Esophagus squamous epithelium (tissue), 4 donors: ENCODE data around the gene TADA2B.

Experiments
- POLR2A ChIP-seq, 4 donors: fragments of 450-650 bp; IDR thresholded peaks; one replicate each; pipeline ENCODE4 v1.6.1; 2017; ENCODE audit warnings: antibody characterized with exemption in 4 of 4, mild to moderate bottlenecking in 4 of 4, moderate library complexity in 3 of 4
- TF ChIP-seq, protein P1 (sequence below), 6 experiments: fragments of 450-650 bp in 4 of 6; fragments of 200-600 bp in 2 of 6; sonication (generic) in 2 of 6; IDR thresholded peaks; one replicate each; pipeline ENCODE4 v1.5.1; 2016 to 2019; ENCODE audit warnings: antibody characterized with exemption in 6 of 6, mild to moderate bottlenecking in 4 of 6, moderate library complexity in 4 of 6

GRCh38 chr4:7048642-7049041 is 5.5 kb downstream of the TADA2B start:
- TF ChIP-seq, protein P1, sequence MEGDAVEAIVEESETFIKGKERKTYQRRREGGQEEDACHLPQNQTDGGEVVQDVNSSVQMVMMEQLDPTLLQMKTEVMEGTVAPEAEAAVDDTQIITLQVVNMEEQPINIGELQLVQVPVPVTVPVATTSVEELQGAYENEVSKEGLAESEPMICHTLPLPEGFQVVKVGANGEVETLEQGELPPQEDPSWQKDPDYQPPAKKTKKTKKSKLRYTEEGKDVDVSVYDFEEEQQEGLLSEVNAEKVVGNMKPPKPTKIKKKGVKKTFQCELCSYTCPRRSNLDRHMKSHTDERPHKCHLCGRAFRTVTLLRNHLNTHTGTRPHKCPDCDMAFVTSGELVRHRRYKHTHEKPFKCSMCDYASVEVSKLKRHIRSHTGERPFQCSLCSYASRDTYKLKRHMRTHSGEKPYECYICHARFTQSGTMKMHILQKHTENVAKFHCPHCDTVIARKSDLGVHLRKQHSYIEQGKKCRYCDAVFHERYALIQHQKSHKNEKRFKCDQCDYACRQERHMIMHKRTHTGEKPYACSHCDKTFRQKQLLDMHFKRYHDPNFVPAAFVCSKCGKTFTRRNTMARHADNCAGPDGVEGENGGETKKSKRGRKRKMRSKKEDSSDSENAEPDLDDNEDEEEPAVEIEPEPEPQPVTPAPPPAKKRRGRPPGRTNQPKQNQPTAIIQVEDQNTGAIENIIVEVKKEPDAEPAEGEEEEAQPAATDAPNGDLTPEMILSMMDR (IDR thresholded peaks at IDR 0.05): no peak
- TF ChIP-seq POLR2A (IDR thresholded peaks at IDR 0.05): no peak
